Measurements from ENCODE around the gene NFATC1. TPM values are rescaled to one million over a fixed set of nuclear protein-coding genes. Genes with fewer than 3 reads are reported as not detected.

Gene NFATC1
- total RNA-seq, 1 donor from 2014 or later = 21.9 TPM

GRCh38 chr18:79569720-79570119 lies 174.0 kb downstream of the NFATC1 start:
- no peaks in the 10 kb centered on the region for H3K36me3 ChIP-seq
- no peak overlapping the region for H3K4me3 ChIP-seq
- intact Hi-C loops (cut with DNase I) = no loop called here
- peaks cover 15% of the 10 kb centered on the region for H3K4me1 ChIP-seq
- no peak overlapping the region for H3K27ac ChIP-seq
- DNase-seq (ENCODE audit: extremely low spot score in 2 of 2) = no peak
- no peaks in the 10 kb centered on the region for H3K9me3 ChIP-seq
- H3K27me3 ChIP-seq = no peaks in the 10 kb centered on the region
- TF ChIP-seq, protein P1, sequence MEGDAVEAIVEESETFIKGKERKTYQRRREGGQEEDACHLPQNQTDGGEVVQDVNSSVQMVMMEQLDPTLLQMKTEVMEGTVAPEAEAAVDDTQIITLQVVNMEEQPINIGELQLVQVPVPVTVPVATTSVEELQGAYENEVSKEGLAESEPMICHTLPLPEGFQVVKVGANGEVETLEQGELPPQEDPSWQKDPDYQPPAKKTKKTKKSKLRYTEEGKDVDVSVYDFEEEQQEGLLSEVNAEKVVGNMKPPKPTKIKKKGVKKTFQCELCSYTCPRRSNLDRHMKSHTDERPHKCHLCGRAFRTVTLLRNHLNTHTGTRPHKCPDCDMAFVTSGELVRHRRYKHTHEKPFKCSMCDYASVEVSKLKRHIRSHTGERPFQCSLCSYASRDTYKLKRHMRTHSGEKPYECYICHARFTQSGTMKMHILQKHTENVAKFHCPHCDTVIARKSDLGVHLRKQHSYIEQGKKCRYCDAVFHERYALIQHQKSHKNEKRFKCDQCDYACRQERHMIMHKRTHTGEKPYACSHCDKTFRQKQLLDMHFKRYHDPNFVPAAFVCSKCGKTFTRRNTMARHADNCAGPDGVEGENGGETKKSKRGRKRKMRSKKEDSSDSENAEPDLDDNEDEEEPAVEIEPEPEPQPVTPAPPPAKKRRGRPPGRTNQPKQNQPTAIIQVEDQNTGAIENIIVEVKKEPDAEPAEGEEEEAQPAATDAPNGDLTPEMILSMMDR (IDR thresholded peaks at IDR 0.05) = no peak
- no peak for TF ChIP-seq POLR2A (IDR thresholded peaks at IDR 0.05)
- TF ChIP-seq POLR2AphosphoS5 (IDR thresholded peaks at IDR 0.05; ENCODE audit: insufficient read depth in 1 of 2, low read depth in 1 of 2) = no peak

- Histone ChIP-seq H3K9me3 (no peaks in the 10 kb centered on the region), H3K27me3 (no peaks in the 10 kb centered on the region), H3K36me3 (no peaks in the 10 kb centered on the region), H3K4me1 (peaks cover 18% of the 10 kb centered on the region), H3K4me3 (no peak overlapping the region), H3K27ac (no peak overlapping the region)
- no peak for DNase-seq (ENCODE audit: extremely low spot score in 2 of 2)
- intact Hi-C loops (cut with DNase I) = no loop called here
- TF ChIP-seq POLR2A (IDR thresholded peaks at IDR 0.05) = no peak
- TF ChIP-seq, protein P1 (IDR thresholded peaks at IDR 0.05) = no peak
- TF ChIP-seq POLR2AphosphoS5 (IDR thresholded peaks at IDR 0.05; ENCODE audit: insufficient read depth in 1 of 2, low read depth in 1 of 2) = no peak
Observed at GRCh38 chr18:79570266-79571201, 174.8 kb downstream of the NFATC1 start.

- DNase-seq (ENCODE audit: extremely low spot score in 2 of 2) = no peak
- TF ChIP-seq POLR2A (IDR thresholded peaks at IDR 0.05) (no peak), POLR2AphosphoS5 (IDR thresholded peaks at IDR 0.05; ENCODE audit: insufficient read depth in 1 of 2, low read depth in 1 of 2) (no peak)
- TF ChIP-seq, protein P1 (IDR thresholded peaks at IDR 0.05) = no peak
- H3K9me3 ChIP-seq = no peaks in the 10 kb centered on the region
- H3K27me3 ChIP-seq = no peaks in the 10 kb centered on the region
- H3K4me1 ChIP-seq = peaks cover 27% of the 10 kb centered on the region
- H3K27ac ChIP-seq = no peak overlapping the region
- no peaks in the 10 kb centered on the region for H3K36me3 ChIP-seq
- intact Hi-C loops (cut with DNase I) = no loop called here
- no peak overlapping the region for H3K4me3 ChIP-seq
Observed at GRCh38 chr18:79571211-79572092, 175.7 kb downstream of the NFATC1 start.

GRCh38 chr18:79572093-79572780 lies 176.5 kb downstream of the NFATC1 start:
- Histone ChIP-seq H3K27me3 (no peaks in the 10 kb centered on the region), H3K4me3 (no peak overlapping the region), H3K36me3 (no peaks in the 10 kb centered on the region), H3K27ac (no peak overlapping the region), H3K4me1 (peaks cover 30% of the 10 kb centered on the region), H3K9me3 (no peaks in the 10 kb centered on the region)
- intact Hi-C loops (cut with DNase I) = no loop called here
- no peak for DNase-seq (ENCODE audit: extremely low spot score in 2 of 2)
- TF ChIP-seq, protein P1 (IDR thresholded peaks at IDR 0.05) = no peak
- no peak for TF ChIP-seq POLR2A (IDR thresholded peaks at IDR 0.05)
- no peak for TF ChIP-seq POLR2AphosphoS5 (IDR thresholded peaks at IDR 0.05; ENCODE audit: insufficient read depth in 1 of 2, low read depth in 1 of 2)

Data from vagina (tissue), 2 donors.